HG02759 (cell line): ENCODE measurements around the gene RSRC1.

Experiments used
- ATAC-seq: cut with Tn5 transposase; IDR thresholded peaks from one replicate; pipeline ENCODE4 v1.9.1; 2021; ENCODE audit warnings: mild to moderate bottlenecking, moderate library complexity; ENCODE audit not compliant: unreplicated experiment

RSRC1 gene

GRCh38 chr3:158570999-158571702, 461.3 kb downstream of the RSRC1 start, which contains the start of gene MLF1:
TSS of gene MLF1 (plus strand) at chr3:158571194. CDS start at chr3:158571301, 107 bp downstream.
- ATAC-seq, result peak; percentile 100

- ATAC-seq, result no peak
Measured at GRCh38 chr3:158571969-158572765, 462.3 kb downstream of the RSRC1 start.

GRCh38 chr3:158572766-158573060, 462.8 kb downstream of the RSRC1 start:
- no peak for ATAC-seq

GRCh38 chr3:158573714-158574113, 463.8 kb downstream of the RSRC1 start:
- ATAC-seq, result no peak

GRCh38 chr3:158574646-158575045, 464.8 kb downstream of the RSRC1 start:
- ATAC-seq, result no peak

GRCh38 chr3:158590223-158590622, 480.3 kb downstream of the RSRC1 start:
- no peak for ATAC-seq
